ENCODE measurements around the gene EFNB2.

The EFNB2 gene

GRCh38 chr13:106548064-106548696, 12.7 kb upstream of the EFNB2 start:
- no peak for DNase-seq

GRCh38 chr13:106541826-106542225, 6.4 kb upstream of the EFNB2 start:
- DNase-seq, result no peak

GRCh38 chr13:106540613-106541012, 5.2 kb upstream of the EFNB2 start:
- no peak for DNase-seq

- no peak for DNase-seq
Measured at GRCh38 chr13:106537521-106537920, 2.1 kb upstream of the EFNB2 start.

- DNase-seq, result peak; percentile 93
Measured at GRCh38 chr13:106536244-106537034, 977 bp upstream of the EFNB2 start.

- peak; percentile 45 for DNase-seq
Measured at GRCh38 chr13:106534639-106535551, 567 bp downstream of the EFNB2 start.

GRCh38 chr13:106533943-106534638, 1.4 kb downstream of the EFNB2 start:
- peak; percentile 31 for DNase-seq

GRCh38 chr13:106533101-106533942, 2.1 kb downstream of the EFNB2 start:
- peak; percentile 31 for DNase-seq

GRCh38 chr13:106532111-106532929, 3.1 kb downstream of the EFNB2 start:
- DNase-seq, result no peak

- DNase-seq, result no peak
Measured at GRCh38 chr13:106530980-106531481, 4.4 kb downstream of the EFNB2 start.

GRCh38 chr13:106530171-106530851, 5.2 kb downstream of the EFNB2 start:
- DNase-seq, result no peak

GRCh38 chr13:106529415-106530170, 5.9 kb downstream of the EFNB2 start:
- no peak for DNase-seq

GRCh38 chr13:106528718-106529414, 6.6 kb downstream of the EFNB2 start:
- no peak for DNase-seq

- no peak for DNase-seq
Measured at GRCh38 chr13:106527826-106528225, 7.6 kb downstream of the EFNB2 start.

- DNase-seq, result no peak
Measured at GRCh38 chr13:106527445-106527801, 8.0 kb downstream of the EFNB2 start.

GRCh38 chr13:106526738-106527444, 8.6 kb downstream of the EFNB2 start:
- no peak for DNase-seq

- no peak for DNase-seq
Measured at GRCh38 chr13:106525865-106526264, 9.6 kb downstream of the EFNB2 start.

- no peak for DNase-seq
Measured at GRCh38 chr13:106524108-106524507, 11.4 kb downstream of the EFNB2 start.
